OCI-LY7 (cell line): Measurements from ENCODE around the gene OR51Q1. TPM values are rescaled to one million over a fixed set of nuclear protein-coding genes. Genes with fewer than 3 reads are reported as not detected.

Source experiments
- BruUV-seq: library from RNA; stranded (reverse); fragments of 400-500 nt; replicated peaks from 2 replicates; lab custom pipeline; 2021; lab: Mats Ljungman, UMichigan
- CTCF ChIA-PET: fragments of 300-600 bp; sonication (Branson Sonifier 250); formaldehyde crosslinking; loops from one replicate; lab custom pipeline; 2022; ENCODE audit warnings: antibody characterized with exemption; ENCODE audit not compliant: unreplicated experiment; lab: Charles Lee
- POLR2A ChIA-PET: fragments of 300-600 bp; sonication (Branson Sonifier 250); formaldehyde crosslinking; loops from one replicate; lab custom pipeline; 2022; ENCODE audit warnings: antibody characterized with exemption; lab: Charles Lee
- DNase-seq: peaks from one replicate; pipeline ENCODE4 v3.0.0-alpha.2; 2015; ENCODE audit warnings: low spot score
- H2AFZ ChIP-seq: fragments of 200-600 bp; sonication (generic), shearing (Covaris generic); 2 replicates; pipeline ENCODE4 v1.6.1; 2014; ENCODE audit warnings: mild to moderate bottlenecking, antibody characterized with exemption, low read length, moderate library complexity
- H3K27ac ChIP-seq: fragments of 200-600 bp; sonication (generic); 2 replicates; pipeline ENCODE4 v1.5.1; 2014; ENCODE audit warnings: mixed run types, low read depth, mild to moderate bottlenecking, moderate library complexity, low read length, inconsistent platforms; ENCODE audit not compliant: poor library complexity, severe bottlenecking
- H3K36me3 ChIP-seq: fragments of 200-600 bp; sonication (generic); 2 replicates; pipeline ENCODE4 v1.6.1; 2014; ENCODE audit warnings: mild to moderate bottlenecking, antibody characterized with exemption, low read length, moderate library complexity, mixed read lengths; ENCODE audit not compliant: insufficient read depth
- H3K4me1 ChIP-seq: fragments of 200-600 bp; sonication (generic); 2 replicates; pipeline ENCODE4 v1.5.1; 2014; ENCODE audit warnings: mild to moderate bottlenecking, low read length; ENCODE audit not compliant: insufficient read depth, poor library complexity, severe bottlenecking
- H3K4me2 ChIP-seq: fragments of 200-600 bp; sonication (generic); 2 replicates; pipeline ENCODE4 v1.6.1; 2014; ENCODE audit warnings: mild to moderate bottlenecking, low read length
- H3K4me3 ChIP-seq: fragments of 200-600 bp; sonication (generic); 2 replicates; pipeline ENCODE4 v1.5.1; 2014; ENCODE audit warnings: mild to moderate bottlenecking, low read depth, low read length; ENCODE audit not compliant: poor library complexity, severe bottlenecking
- H3K79me2 ChIP-seq: fragments of 200-600 bp; sonication (generic); 2 replicates; pipeline ENCODE4 v1.6.1; 2016; ENCODE audit warnings: low read depth, mild to moderate bottlenecking, low read length, moderate library complexity, mixed read lengths; ENCODE audit not compliant: insufficient read depth
- H3K9me2 ChIP-seq: fragments of 200-600 bp; sonication (generic); 2 replicates; pipeline ENCODE4 v1.6.1; 2016; ENCODE audit warnings: mild to moderate bottlenecking, low read length, mixed read lengths; ENCODE audit not compliant: insufficient read depth
- H3K9me3 ChIP-seq: fragments of 200-600 bp; sonication (generic); 2 replicates; pipeline ENCODE4 v1.6.1; 2014; ENCODE audit warnings: mild to moderate bottlenecking, mixed run types, low read length, mixed read lengths
- H4K20me1 ChIP-seq: fragments of 200-600 bp; sonication (generic); 2 replicates; pipeline ENCODE4 v1.6.1; 2014; ENCODE audit warnings: mild to moderate bottlenecking, antibody characterized with exemption, low read length, moderate library complexity, mixed read lengths; ENCODE audit not compliant: insufficient read depth
- CTCF ChIP-seq: fragments of 200-600 bp; sonication (generic); conservative IDR thresholded peaks from 2 replicates; pipeline ENCODE4 v1.5.1; 2014; ENCODE audit warnings: mild to moderate bottlenecking, antibody characterized with exemption, low read length, moderate library complexity, mixed read lengths
- EZH2phosphoT487 ChIP-seq: fragments of 200-600 bp; sonication (generic); IDR thresholded peaks from 2 replicates; pipeline ENCODE4 v1.6.1; 2018; ENCODE audit warnings: low read depth, borderline replicate concordance, mild to moderate bottlenecking, mixed run types, antibody characterized with exemption, low read length, moderate library complexity, mixed read lengths
- intact Hi-C: fragments of 100-400 bp; cut with micrococcal nuclease; formaldehyde crosslinking; loops from one replicate; pipeline ENCODE4 v1.10.0; 2022; ENCODE audit not compliant: unreplicated experiment
- total RNA-seq, 2 experiments: library from RNA; depleted of rRNA in 1 of 2; stranded (reverse); fragments of >200 nt in 1 of 2; shearing (Covaris generic) in 1 of 2; gene quantifications; 2 replicates each; pipeline ENCODE4 v1.2.3, GENCODE V29; 2014 to 2022

Gene OR51Q1
- total RNA-seq, 2 experiments from 2014 or later: not detected

- no peaks in the 10 kb centered on the region for H3K4me1 ChIP-seq
- ChIA-PET CTCF (no interaction called here), POLR2A (no interaction called here)
- BruUV-seq: no TSS peak
- no peak overlapping the region for H3K4me2 ChIP-seq
- H3K27ac ChIP-seq: no peak overlapping the region
- no peak overlapping the region for H3K4me3 ChIP-seq
- TF ChIP-seq EZH2phosphoT487: no peak
- TF ChIP-seq CTCF: no peak
- no peak overlapping the region for H2AFZ ChIP-seq
- H3K79me2 ChIP-seq: no peaks in the 10 kb centered on the region
- H3K9me2 ChIP-seq: no peaks in the 10 kb centered on the region
- DNase-seq: no peak
- H3K9me3 ChIP-seq: no peaks in the 10 kb centered on the region
- intact Hi-C loops: no loop called here
- no peaks in the 10 kb centered on the region for H4K20me1 ChIP-seq
- H3K36me3 ChIP-seq: no peaks in the 10 kb centered on the region
Measured at GRCh38 chr11:5420993-5421392, 918 bp upstream of the OR51Q1 start.

- Histone ChIP-seq H4K20me1 (no peaks in the 10 kb centered on the region), H3K4me1 (no peaks in the 10 kb centered on the region), H3K27ac (no peak overlapping the region), H2AFZ (no peak overlapping the region), H3K9me2 (no peaks in the 10 kb centered on the region), H3K36me3 (no peaks in the 10 kb centered on the region), H3K4me3 (no peak overlapping the region), H3K4me2 (no peak overlapping the region), H3K79me2 (no peaks in the 10 kb centered on the region), H3K9me3 (no peaks in the 10 kb centered on the region)
- ChIA-PET POLR2A (no interaction called here), CTCF (no interaction called here)
- no TSS peak for BruUV-seq
- no peak for TF ChIP-seq EZH2phosphoT487
- TF ChIP-seq CTCF: no peak
- intact Hi-C loops: no loop called here
- DNase-seq: no peak
Measured at GRCh38 chr11:5423131-5423530, 1.2 kb downstream of the OR51Q1 start.

- no peaks in the 10 kb centered on the region for H3K36me3 ChIP-seq
- H3K9me3 ChIP-seq: no peaks in the 10 kb centered on the region
- no peak within 1 kb of the TSS for H2AFZ ChIP-seq
- BruUV-seq: no TSS peak
- no peak within 1 kb of the TSS for H3K27ac ChIP-seq
- ChIA-PET POLR2A (no interaction called here), CTCF (no interaction called here)
- H3K9me2 ChIP-seq: no peaks in the 10 kb centered on the region
- H4K20me1 ChIP-seq: no peaks in the 10 kb centered on the region
- TF ChIP-seq CTCF (no peak), EZH2phosphoT487 (no peak)
- no peak for DNase-seq
- no peak within 1 kb of the TSS for H3K4me3 ChIP-seq
- H3K79me2 ChIP-seq: no peaks in the 10 kb centered on the region
- intact Hi-C loops: no loop called here
- H3K4me1 ChIP-seq: no peaks in the 10 kb centered on the region
- H3K4me2 ChIP-seq: no peak within 1 kb of the TSS
Measured at GRCh38 chr11:5441414-5441813, 19.5 kb downstream of the OR51Q1 start, which contains the start of gene OR51I1. Gene OR51I1 (minus strand): TSS chr11:5441514. CDS start chr11:5441514, 0 bp downstream.
